ENCODE data around the gene IRF2.

Gene IRF2

DNA sequence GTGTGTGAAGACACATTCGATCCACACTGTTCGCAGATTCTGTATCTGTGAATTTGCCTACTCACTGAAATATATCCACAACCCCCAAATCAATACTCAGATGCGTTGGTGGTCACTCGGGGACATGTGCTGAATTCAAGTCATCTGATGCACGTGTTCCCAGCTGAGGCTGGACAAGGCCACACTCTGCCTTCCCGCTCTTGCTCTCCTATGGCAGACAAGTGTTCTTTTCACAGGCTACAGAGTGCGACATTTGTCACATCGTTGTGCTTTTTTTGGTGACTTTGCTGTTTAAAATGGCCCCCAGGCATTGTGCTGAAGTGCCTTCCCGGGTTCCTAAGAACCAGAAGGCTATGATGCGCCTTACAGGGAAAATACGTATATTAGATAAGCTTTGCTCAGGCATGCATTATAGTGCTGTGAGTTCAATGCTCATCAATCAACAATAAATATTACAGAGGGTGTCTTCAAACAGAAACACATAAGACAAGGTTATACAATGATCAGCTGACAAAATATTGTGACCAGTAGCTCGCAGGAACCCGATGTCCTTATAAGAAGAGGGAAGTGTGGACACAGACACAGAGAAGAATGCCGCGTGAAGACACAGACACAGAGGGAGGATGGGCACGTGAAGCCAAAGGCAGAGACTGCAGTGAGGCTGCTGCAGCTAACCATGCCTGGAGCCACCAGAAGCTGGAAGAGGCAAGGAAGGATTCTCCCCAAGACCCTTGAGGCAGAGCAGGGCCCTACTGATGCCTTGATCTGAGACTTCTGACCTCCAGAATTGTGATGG, 42.0 kb downstream of the IRF2 start:
- DNase-seq (ENCODE audit: low spot score), result no peak

DNA sequence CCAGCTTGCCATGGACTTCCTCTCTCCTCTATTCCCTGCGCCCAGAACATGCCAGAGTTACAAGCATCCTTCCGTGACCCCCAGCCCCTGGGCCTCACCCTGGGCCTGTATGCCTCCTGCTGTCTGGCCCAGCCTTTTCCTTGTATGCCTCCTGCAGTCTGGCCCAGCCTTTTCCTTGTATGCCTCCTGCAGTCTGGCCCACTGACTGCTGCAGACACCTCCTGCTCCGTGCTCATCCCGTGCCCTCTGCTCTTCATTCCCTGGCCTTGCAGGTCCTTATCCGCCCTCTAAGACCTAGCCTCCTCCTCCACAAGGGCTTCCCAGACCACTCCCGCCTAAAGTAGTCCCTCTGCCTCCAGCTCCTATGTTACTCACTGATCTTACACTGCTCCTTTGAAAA, 44.2 kb downstream of the IRF2 start:
- DNase-seq (ENCODE audit: low spot score), result no peak

DNA sequence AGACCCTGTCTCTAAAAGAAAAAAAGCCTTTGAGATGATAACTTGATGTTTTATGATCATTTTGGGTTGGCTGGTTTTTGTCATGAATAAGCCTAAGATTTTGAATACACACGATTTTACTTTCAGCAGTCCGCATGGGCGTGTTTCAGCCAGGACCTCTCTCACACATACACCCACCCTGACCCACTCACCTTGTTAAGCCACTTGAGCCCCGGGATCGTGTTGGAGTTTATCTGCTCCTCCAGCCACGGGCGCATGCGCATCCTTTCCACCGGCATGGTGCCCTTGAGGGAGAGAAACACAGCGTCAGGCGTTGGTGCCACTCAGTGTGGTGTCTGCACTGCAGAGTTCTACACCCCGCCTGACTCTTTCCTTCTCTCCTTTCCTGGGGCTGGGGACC, 45.6 kb downstream of the IRF2 start:
- DNase-seq (ENCODE audit: low spot score), result no peak

DNA sequence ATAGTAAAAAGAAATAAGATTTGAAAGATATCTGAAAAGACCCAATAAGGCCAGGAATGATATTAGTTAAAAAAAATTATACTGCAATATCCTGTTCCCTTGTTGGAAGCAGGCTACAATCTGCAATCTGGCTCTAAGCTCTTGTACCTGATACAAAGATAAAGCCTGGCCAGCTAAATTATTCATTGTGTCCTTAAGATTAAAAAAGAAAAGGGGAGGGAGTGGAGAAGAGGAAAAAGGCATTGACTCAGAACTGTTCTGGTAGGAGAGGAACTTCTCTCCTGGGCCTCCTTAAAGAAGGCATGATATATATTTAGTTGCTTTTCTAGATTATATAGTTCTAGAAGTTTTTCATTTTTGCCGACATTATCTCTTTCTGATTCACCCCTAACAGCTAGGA, 46.7 kb downstream of the IRF2 start:
- DNase-seq (ENCODE audit: low spot score), result no peak

DNA sequence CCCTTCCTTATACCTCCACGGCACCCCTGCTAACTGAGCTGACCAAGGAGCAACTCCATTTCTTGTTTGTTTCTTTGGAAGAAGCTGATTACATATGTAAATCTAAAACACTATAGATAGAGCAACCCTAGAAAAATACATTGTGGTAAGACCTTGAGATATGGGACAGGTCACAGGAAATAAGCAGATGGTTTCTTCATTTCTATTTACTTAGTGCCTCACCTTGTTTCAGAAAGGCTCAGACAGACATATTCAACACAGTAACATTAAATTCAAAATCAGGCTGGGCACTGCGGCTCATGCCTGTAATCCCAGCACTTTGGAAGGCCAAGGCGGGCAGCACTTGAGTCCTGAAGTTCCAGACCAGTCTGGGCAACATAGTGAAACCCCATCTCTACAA, 47.3 kb downstream of the IRF2 start:
- DNase-seq (ENCODE audit: low spot score), result no peak

DNA sequence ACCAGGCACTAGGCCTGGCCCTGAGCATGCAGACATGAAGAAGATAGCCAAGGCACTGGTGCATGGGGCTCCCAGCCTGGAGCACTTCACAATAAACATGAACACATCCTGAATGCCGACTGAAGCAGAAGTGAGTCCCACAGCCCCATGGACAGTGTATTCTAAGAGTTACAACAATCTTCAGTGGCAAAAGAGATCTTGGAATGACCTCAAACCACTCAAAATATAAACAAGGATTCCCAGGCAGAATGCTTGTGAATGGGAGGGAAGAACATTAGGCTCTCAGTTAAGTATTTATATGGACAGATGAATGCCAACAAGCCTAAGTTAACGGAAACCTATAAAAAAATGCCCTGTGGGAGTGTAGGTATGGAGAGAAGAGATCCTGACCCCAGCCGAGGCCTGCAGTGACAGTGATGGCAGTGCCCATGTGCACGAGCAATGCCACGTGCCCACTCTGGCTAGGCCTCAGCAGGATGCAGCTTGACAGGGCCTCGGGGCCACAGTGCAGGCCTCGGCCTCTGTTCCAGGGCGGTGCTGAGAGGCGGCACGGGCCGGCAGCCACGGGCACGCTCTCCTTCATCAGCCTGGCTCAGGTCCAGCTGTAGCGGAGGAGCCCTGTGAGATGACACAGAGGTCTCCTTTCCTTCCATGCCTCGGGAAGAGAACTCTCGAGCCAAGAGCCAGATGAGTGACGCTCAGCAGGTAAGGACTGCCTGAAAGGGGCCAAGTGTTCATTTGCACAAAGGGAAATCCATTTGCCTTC, 49.2 kb downstream of the IRF2 start:
- DNase-seq (ENCODE audit: low spot score), result no peak

DNA sequence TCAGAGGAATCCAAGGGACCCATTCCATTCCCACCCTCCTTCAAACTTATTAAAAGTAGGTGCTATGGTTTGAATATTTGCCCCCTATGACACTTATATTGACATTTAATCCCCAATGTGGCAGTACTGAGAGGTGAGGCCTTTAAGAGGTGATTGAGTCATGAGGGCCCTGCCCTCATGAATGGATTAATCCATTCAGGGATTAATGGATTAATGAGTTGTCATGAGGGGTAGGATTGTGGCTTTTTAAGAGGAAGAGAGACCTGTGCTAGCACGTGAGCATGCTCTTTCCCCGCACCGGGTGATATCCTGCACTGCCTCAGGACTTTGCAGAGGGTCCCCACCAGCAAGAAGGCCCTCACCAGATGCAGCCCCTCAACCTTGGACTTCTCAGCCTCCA, 50.1 kb downstream of the IRF2 start:
- no peak for DNase-seq (ENCODE audit: low spot score)

DNA sequence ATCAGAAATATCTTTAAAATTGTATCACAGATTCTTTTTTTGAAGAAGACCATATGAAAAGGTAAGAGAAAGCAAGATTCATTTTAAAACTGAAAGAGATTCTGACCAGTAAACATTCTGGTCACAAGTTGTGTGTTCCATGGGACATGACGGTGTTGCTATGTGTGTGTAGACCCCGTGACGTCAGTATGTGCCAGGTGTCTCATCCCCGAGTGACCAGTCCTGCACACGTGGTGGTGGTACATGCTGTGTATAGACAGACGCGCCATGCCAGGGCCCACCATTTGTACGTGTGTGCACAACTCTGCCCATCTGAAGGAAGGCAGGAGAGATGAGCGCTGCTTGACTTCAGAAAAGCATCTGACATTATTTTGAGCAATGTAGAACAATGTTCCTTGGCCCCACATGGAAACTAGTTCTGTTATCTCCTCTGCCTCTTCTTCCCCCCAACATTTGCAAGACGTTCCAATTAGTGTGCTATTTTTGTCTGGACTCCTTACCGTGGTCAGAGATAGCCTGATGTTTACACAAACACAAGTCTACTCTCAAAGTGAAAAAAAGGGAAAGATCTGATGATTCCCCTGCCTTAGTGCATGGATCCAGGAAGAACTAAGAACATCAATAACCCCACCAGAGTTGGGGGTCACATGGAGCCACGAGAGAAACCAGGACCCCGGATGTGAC, 51.2 kb downstream of the IRF2 start:
- DNase-seq (ENCODE audit: low spot score), result no peak

DNA sequence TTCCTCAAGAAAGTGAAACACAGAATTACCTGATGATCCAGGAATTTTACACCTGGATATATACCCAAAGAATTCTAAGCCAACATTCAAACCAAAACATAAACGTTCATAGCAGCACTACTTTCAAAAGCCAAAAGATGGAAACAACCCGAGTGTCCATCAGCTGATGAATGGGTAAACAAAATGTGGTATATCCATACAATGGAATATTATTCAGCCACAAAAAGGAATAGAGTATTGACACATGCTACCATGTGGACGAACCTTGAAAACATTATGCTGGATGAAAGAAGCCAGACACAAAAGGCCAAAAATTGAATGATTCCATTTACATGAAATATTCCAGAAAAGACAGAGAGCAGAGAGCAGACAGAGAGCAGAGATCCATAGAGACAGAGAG, 52.0 kb downstream of the IRF2 start:
- DNase-seq (ENCODE audit: low spot score), result no peak

DNA sequence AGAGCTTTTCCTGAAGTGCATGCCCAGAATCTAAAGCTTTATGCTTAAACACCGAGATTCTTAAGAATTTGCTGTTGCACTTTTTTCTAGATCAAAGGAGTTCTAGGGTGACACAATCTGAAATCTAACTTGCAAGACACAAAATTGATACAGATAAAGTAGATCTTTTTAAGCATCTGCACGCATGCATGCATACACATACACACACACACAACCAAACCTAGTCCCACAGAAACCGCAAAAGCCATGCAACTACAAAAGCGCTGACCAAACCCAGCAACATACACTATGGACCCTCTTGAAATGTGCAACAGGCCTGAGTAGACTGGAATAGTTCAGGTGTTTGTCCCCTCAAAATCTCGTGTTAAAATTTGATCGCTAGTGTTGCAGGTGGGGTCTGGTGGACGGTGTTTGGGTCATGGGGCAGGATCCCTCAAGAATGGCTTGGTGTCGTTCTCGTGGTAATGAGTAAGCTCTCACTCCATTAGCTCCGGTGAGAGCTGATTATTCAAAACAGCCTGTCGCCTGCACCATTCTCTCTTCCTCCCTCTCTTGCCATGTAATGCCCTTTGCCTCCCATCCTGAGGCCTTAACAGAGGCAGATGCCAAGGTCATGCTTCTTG, 52.7 kb downstream of the IRF2 start:
- DNase-seq (ENCODE audit: low spot score), result no peak

DNA sequence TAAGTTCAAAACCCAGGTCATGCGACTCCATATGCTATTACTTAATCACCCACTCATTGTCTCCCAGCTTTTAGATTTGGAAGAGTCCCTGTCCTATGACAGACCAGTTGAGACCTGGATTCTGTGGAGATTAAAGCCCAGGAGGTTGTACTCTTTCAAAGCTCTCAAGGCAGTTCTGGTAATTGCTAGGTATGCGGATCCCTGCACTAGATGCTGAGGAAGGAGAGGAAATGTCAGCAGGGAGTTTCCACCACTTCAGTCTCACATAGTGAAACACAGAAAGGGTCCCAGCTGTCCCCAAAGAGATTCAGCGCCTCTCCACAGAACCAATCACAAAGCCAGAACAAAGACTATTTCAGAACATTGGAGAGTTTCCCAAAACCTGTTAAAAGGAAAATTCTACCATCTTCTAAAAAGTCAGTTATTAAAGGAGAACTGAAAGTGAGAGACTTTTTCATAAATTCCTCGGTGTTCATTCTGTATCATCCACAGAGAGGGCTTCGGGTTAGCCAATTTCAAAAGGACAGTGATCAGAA, 53.4 kb downstream of the IRF2 start:
- DNase-seq (ENCODE audit: low spot score), result no peak

DNA sequence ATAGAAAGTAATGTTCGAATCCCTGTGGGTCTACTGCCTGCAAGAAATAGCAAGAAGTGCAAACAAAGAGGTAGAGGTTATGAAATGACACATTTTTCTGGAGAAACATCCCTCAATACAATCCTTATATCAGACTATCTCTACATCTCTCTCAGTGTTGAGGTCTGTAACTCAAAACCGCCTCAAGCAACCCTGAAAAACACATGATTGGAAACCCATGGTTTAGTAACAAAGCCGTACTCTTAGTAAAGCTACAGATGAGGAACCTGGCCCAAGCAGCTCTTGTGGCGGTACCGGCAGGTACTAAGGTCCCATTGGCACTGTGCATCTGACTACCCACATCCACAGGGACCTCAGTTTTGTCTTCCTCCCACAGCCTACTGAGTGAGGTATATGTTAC, 53.9 kb downstream of the IRF2 start:
- no peak for DNase-seq (ENCODE audit: low spot score)

DNA sequence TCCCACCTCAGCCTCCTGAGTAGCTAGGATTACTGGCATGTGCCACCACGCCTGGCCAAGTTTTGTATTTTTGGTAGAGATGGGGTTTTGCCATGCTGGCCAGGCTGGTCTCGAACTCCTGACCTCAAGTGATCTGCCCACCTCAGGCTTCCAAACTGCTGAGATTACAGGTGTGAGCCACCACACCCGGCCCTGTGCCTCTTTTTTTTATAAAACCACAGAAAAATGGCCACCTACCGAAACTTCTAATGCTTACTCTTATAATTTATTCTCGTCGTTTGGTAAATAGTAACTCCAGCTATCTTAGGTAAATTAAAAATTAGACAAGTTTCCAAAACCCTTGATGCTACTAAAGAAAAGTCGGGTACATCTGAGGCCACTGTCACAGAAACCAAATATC, 54.4 kb downstream of the IRF2 start:
- DNase-seq (ENCODE audit: low spot score), result no peak

DNA sequence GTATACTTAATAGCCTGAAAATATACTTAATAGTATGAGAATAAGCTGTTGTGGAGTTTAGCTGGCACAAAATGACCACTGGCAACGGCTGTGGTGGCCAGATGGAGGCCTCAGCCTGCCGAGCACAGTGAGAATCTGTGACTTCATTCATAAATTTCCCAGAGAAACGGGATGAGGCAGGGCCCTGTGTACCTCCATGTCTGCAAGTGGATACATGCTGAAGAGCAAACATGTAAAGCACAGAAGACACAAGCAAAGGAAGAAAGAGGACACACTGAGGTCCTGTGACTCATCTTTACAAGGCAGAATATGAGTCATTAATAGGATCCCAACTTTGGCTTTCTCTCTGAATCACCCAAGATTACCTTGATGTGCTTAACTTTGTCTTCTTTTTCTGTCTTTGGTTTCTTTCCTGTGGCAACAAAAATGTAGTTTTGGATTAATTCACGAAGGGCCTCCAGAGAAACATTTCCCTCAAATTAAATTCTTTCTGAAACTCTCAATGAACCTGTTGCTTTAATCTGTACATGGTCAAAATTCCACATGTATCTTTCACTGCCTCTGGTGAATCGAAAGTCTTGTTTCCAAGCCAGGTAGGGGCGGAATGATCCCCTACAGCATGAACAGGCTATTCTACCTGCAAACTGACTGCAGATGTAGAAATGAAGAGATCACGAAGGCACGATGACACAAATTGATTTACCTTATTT, 56.4 kb downstream of the IRF2 start:
- DNase-seq (ENCODE audit: low spot score), result peak; percentile 80

DNA sequence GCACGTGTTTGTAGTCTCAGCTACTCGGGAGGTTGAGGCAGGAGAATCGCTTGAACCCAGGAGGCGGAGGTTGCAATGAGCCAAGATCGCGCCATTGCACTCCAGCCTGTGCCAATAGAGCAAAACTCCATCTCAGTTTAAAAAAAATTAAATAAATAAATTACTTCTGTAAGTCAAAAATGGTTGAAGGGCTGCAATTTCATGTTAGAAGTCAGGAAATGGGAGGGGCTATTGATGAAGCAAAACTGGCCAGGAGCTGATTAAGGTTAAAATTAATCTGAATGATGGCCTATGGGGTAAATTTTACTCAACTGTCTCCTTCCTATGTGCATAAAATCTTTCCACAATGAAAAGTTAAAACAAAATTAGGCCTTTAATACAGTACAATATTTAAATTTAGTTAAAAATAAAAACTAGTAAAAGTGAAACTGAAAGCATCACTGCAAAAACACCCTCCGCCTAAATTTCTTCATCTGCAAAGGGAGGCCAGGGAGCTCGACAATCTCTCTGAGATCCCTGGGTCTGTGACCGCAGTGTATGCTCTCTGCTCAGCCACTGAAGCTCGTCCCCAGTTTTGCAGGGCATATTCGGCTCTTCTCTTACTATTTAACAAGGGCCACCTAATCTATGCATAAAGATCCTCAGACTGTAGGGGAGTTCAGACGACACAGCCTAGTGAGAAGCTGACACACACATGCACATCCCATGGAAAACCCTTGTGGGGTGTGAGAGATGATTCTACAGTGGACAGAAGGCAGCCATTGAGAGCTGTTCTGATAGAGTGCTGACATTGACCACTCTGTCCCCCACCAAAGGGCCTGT, 57.2 kb downstream of the IRF2 start:
- DNase-seq (ENCODE audit: low spot score), result no peak

DNA sequence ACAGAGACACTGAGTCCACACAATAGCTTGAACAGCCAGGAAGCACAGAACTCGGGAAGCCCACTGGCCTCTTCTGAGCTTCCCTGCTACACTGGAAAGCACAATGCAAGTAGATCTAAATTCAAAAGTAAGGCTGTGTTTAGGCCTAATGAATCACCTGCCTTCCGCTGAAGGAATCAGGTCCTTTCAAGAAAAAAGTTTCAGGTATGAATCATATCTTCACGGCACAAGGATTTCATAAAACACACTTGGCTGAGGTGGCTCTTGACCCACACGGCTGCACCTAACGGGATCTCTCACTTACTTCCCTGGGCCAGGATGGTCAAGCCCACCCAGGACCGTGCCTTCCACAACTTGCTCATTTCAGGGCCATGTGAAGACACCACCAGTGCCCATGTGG, 59.3 kb downstream of the IRF2 start:
- DNase-seq (ENCODE audit: low spot score), result no peak

DNA sequence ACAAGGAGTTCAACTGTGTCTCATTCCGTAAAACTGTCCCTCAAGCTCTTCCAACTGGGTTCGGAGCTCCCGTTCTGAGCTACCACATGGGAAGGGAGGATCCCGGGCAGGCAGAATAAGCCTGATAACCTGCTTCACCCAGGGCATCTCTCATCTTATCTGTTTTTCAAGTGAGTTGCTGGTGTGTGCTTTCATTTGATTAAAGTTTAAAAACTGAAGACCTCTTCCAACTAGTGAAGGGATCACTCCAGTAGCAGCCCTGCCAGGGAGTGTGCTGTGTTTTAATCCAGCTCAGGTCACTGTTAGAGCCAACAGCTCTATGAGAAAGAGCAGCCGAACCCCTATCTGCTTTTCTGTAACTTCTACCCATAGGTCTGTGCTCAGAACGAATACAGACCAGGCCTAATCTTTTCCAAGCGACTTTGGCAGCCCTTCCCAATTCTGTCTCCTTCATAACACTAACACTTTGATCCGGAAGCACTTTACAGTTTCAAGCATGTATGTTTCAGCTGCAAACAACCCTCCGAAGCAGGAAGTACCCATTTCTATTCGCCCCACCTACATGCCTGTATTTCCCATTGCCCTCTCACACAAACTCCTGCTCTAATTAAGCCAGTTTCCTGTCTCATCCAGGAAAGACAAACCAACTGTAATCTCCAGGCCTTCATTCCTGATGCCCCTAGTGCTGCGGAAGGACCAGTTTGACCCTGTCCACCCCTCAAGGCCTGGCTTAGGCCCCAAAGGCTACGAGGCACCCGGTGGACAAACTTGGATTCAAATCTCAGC, 60.9 kb downstream of the IRF2 start:
- DNase-seq (ENCODE audit: low spot score), result no peak

DNA sequence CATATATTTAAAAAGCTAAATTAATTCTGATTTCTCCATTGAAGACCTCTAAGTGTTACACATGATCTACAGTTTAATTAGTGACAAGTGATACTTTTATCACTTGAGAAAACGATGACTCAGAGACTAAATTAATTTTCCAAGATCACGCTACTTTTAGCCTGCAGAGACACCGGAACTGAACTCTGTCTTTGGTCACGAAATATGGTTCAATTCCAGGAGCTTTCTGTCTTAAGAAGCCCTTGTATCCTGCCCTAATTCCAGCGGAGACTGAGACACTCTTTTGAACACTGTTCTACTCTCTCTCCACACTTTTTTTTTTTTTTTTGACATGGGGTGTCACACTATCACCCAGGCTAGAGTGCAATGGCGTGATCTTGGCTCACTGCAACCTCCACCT, 63.6 kb downstream of the IRF2 start:
- DNase-seq (ENCODE audit: low spot score), result no peak

DNA sequence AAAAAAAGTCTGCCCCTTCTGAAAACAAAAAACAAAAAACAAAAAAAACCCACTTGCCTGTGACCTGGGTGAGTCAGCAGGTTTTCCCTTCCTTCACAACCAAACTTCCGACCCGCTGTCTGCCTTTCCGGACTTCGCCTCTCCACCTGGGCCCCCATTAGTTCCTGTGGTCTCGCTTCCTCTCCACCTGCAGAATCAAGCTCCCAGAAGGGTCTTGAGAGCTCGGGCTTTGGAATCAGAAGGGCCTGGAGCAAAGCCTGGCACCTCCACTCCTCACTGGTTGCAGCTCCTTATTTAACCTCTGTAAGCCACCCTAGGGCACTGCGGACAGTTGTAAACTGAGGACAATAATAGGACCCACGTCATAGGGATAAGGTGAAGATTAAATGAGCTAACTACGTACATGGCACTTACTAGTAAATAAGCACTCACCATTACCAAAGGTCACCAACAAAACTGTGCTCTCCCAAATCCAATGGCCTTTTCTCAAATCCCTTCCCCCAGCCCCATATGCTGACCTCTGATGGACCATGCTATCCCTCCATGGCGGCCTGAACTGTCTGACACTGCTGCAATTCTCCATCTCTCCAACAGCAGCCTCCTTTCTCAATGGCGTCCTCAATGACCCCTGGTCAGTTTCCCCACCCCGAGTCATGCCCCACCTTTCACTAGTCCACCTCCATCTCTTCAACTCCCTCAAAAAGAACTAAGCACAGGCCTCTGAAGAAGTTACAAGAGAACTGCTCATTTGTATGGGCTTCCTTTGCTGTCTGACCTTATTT, 64.2 kb downstream of the IRF2 start:
- DNase-seq (ENCODE audit: low spot score), result no peak

All from GM03348 (cell line).